Measurements from ENCODE around the gene MAGI2. TPM values are rescaled to one million over a fixed set of nuclear protein-coding genes. Genes with fewer than 3 reads are reported as not detected.

Gene MAGI2
- total RNA-seq, 3 donors from 2014 or later (not counting 1 experiment from before 2014, with no cell fraction given), result 0.09 to 0.48 (median 0.27) TPM

- Histone ChIP-seq H3K27ac (ENCODE audit: low read length) (no peak overlapping the region), H3K36me3 (ENCODE audit: control insufficient read depth, insufficient read depth, low read length) (no peaks in the 10 kb centered on the region), H3K4me1 (ENCODE audit: control insufficient read depth, insufficient read depth, low read length) (no peaks in the 10 kb centered on the region), H3K4me3 (ENCODE audit: low read length) (no peak overlapping the region), H3K9me3 (ENCODE audit: control insufficient read depth, insufficient read depth, low read length) (no peaks in the 10 kb centered on the region), H3K27me3 (ENCODE audit: control insufficient read depth, insufficient read depth, low read length) (no peaks in the 10 kb centered on the region)
- no peaks in the 10 kb centered on the region for H3K36me3 Mint-ChIP-seq
- ATAC-seq, result no peak
- no peak for TF ChIP-seq CTCF (IDR thresholded peaks at IDR 0.05)
- no peaks in the 10 kb centered on the region for H3K4me1 Mint-ChIP-seq
- H3K9me3 Mint-ChIP-seq, result peaks cover 7% of the 10 kb centered on the region in 2 donors
- no peak overlapping the region for H3K4me3 Mint-ChIP-seq
- H3K27me3 Mint-ChIP-seq (ENCODE audit: low read depth in 2 of 2), result no peaks in the 10 kb centered on the region
- 83% methylated on average over 1 of the region's 3 CpGs for WGBS (ENCODE audit: insufficient coverage)
- H3K27ac Mint-ChIP-seq, result no peak overlapping the region
- intact Hi-C loops (cut with micrococcal nuclease), result no loop called here
- no peak for DNase-seq
Measured at GRCh38 chr7:78675511-78675910, 778.0 kb downstream of the MAGI2 start.

GRCh38 chr7:78673272-78673671 is 780.2 kb downstream of the MAGI2 start:
- ATAC-seq (no peak), DNase-seq (no peak)
- H3K27ac Mint-ChIP-seq, result no peak overlapping the region
- no peaks in the 10 kb centered on the region for H3K4me1 Mint-ChIP-seq
- H3K9me3 Mint-ChIP-seq, result peaks cover 7 to 13% of the 10 kb centered on the region in 2 donors
- no peaks in the 10 kb centered on the region for H3K4me1 ChIP-seq (ENCODE audit: control insufficient read depth, insufficient read depth, low read length)
- peaks cover 6% of the 10 kb centered on the region for H3K36me3 Mint-ChIP-seq
- H3K9me3 ChIP-seq (ENCODE audit: control insufficient read depth, insufficient read depth, low read length), result no peaks in the 10 kb centered on the region
- H3K4me3 Mint-ChIP-seq, result no peak overlapping the region
- H3K36me3 ChIP-seq (ENCODE audit: control insufficient read depth, insufficient read depth, low read length), result no peaks in the 10 kb centered on the region
- intact Hi-C loops (cut with micrococcal nuclease), result no loop called here
- no peak overlapping the region for H3K27ac ChIP-seq (ENCODE audit: low read length)
- no peaks in the 10 kb centered on the region for H3K27me3 ChIP-seq (ENCODE audit: control insufficient read depth, insufficient read depth, low read length)
- H3K4me3 ChIP-seq (ENCODE audit: low read length), result no peak overlapping the region
- no peak for TF ChIP-seq CTCF (IDR thresholded peaks at IDR 0.05)
- H3K27me3 Mint-ChIP-seq (ENCODE audit: low read depth in 2 of 2), result no peaks in the 10 kb centered on the region

- no peak for ATAC-seq
- intact Hi-C loops (cut with micrococcal nuclease), result no loop called here
Measured at GRCh38 chr7:78662939-78663338, 790.5 kb downstream of the MAGI2 start.

More at GRCh38 chr7:78662939-78663338, 790.5 kb downstream of the MAGI2 start:
- peaks cover 2% of the 10 kb centered on the region for H3K9me3 ChIP-seq (ENCODE audit: control insufficient read depth, insufficient read depth, low read length)
- no peak overlapping the region for H3K4me3 ChIP-seq (ENCODE audit: low read length)
- H3K27ac ChIP-seq (ENCODE audit: low read length), result no peak overlapping the region
- no peaks in the 10 kb centered on the region for H3K4me1 ChIP-seq (ENCODE audit: control insufficient read depth, insufficient read depth, low read length)
- no peak overlapping the region for H3K4me3 Mint-ChIP-seq
- DNase-seq, result no peak
- H3K27me3 Mint-ChIP-seq (ENCODE audit: low read depth in 2 of 2), result no peaks in the 10 kb centered on the region
- H3K9me3 Mint-ChIP-seq, result peaks cover 9 to 11% of the 10 kb centered on the region in 2 donors
- H3K36me3 ChIP-seq (ENCODE audit: control insufficient read depth, insufficient read depth, low read length), result no peaks in the 10 kb centered on the region
- WGBS (ENCODE audit: insufficient coverage), result 89% methylated on average over 4 of the region's 4 CpGs
- H3K36me3 Mint-ChIP-seq, result no peaks in the 10 kb centered on the region
- no peaks in the 10 kb centered on the region for H3K27me3 ChIP-seq (ENCODE audit: control insufficient read depth, insufficient read depth, low read length)
- no peaks in the 10 kb centered on the region for H3K4me1 Mint-ChIP-seq
- H3K27ac Mint-ChIP-seq, result no peak overlapping the region
- TF ChIP-seq CTCF (IDR thresholded peaks at IDR 0.05), result no peak

Data from natural killer cell (primary cell).